ENCODE measurements around the gene FGR. TPM values are rescaled to one million over a fixed set of nuclear protein-coding genes. Genes with fewer than 3 reads are reported as not detected.

Gene FGR
- polyA plus RNA-seq, 1 of the 3 experiments (the other 2 are of a cell fraction), result not detected

GRCh38 chr1:27622828-27623227 is 12.2 kb downstream of the FGR start:
- Histone ChIP-seq H3K4me2 (no peak overlapping the region), H3K9me2 (no peaks in the 10 kb centered on the region), H2AFZ (ENCODE audit: low read depth) (no peak overlapping the region), H3K9me3 (no peaks in the 10 kb centered on the region), H3K36me3 (replicated peaks in 1 of 2; ENCODE audit: control insufficient read depth in 1 of 2, insufficient read depth in 2 of 2, low read length in 1 of 2) (no peaks in the 10 kb centered on the region), H4K20me1 (ENCODE audit: insufficient read depth) (no peaks in the 10 kb centered on the region), H3K27me3 (ENCODE audit: insufficient read depth) (no peaks in the 10 kb centered on the region), H3K4me1 (ENCODE audit: control insufficient read depth in 1 of 2, insufficient read depth in 2 of 2, low read depth in 1 of 2, low read length in 1 of 2) (peaks cover 4% of the 10 kb centered on the region in 2 experiments; a peak in 1 of 4 replicates), H3K79me2 (ENCODE audit: insufficient read depth) (no peaks in the 10 kb centered on the region), H3K9ac (no peak overlapping the region), H3K27ac (ENCODE audit: low read depth in 2 of 2, low read length in 1 of 2) (no peak overlapping the region), H3K4me3 (ENCODE audit: low read depth in 2 of 2, low read length in 1 of 2) (no peak overlapping the region), H3F3A (replicated peaks; ENCODE audit: insufficient read depth) (no peaks in the 10 kb centered on the region)
- ChIA-PET POLR2A (no interaction called here), CTCF (interaction anchor here (1.8 to 22.9 kb wide), 3 partner anchors 15 to 41 kb away, joined by 7 to 526 read pairs (median 8); partner anchors contain the start of gene IFI6)
- TF ChIP-seq TEAD4 (IDR thresholded peaks at IDR 0.05; ENCODE audit: borderline replicate concordance, insufficient read depth), result no peak
- no peak for TF ChIP-seq IRF3 (IDR thresholded peaks at IDR 0.05; ENCODE audit: low read depth, low read length)
- TF ChIP-seq JUND (IDR thresholded peaks at IDR 0.05), result no peak
- TF ChIP-seq TCF12 (IDR thresholded peaks at IDR 0.05), result no peak
- TF ChIP-seq USF1 (IDR thresholded peaks at IDR 0.05; ENCODE audit: borderline replicate concordance, low read depth), result no peak
- TF ChIP-seq ELF1 (IDR thresholded peaks at IDR 0.05), result no peak
- TF ChIP-seq FOXM1 (IDR thresholded peaks at IDR 0.05; ENCODE audit: low read depth), result no peak
- no peak for TF ChIP-seq MAX (IDR thresholded peaks at IDR 0.05; ENCODE audit: low read depth)
- no peak for TF ChIP-seq RCOR1 (IDR thresholded peaks at IDR 0.05; ENCODE audit: low read length)
- TF ChIP-seq ZBTB33 (IDR thresholded peaks at IDR 0.05; ENCODE audit: borderline replicate concordance, low read depth), result no peak
- no peak for TF ChIP-seq RAD21 (IDR thresholded peaks at IDR 0.05; ENCODE audit: low read length)
- no peak for TF ChIP-seq RFX5 (IDR thresholded peaks at IDR 0.05; ENCODE audit: low read length)
- TF ChIP-seq NFIC (IDR thresholded peaks at IDR 0.05; ENCODE audit: borderline replicate concordance), result no peak
- no peak for TF ChIP-seq CHD2 (IDR thresholded peaks at IDR 0.05; ENCODE audit: low read length, partially characterized antibody)
- DNase-seq, result no peak
- WGBS (ENCODE audit: low lambda C conversion rate), result 86% methylated on average over 1 of the region's 4 CpGs
